HG03378 (cell line): ENCODE measurements around the gene TRAF5.
"Not testable (repeated sequence)": the region's sequence is repeated elsewhere in the genome, so short reads cannot be mapped to it uniquely, and the experiment has no call there.

Source experiments
- ATAC-seq: cut with Tn5 transposase; IDR thresholded peaks from one replicate; pipeline ENCODE4 v1.9.1; 2021; ENCODE audit warnings: mild to moderate bottlenecking, moderate library complexity; ENCODE audit not compliant: unreplicated experiment

Gene TRAF5

DNA sequence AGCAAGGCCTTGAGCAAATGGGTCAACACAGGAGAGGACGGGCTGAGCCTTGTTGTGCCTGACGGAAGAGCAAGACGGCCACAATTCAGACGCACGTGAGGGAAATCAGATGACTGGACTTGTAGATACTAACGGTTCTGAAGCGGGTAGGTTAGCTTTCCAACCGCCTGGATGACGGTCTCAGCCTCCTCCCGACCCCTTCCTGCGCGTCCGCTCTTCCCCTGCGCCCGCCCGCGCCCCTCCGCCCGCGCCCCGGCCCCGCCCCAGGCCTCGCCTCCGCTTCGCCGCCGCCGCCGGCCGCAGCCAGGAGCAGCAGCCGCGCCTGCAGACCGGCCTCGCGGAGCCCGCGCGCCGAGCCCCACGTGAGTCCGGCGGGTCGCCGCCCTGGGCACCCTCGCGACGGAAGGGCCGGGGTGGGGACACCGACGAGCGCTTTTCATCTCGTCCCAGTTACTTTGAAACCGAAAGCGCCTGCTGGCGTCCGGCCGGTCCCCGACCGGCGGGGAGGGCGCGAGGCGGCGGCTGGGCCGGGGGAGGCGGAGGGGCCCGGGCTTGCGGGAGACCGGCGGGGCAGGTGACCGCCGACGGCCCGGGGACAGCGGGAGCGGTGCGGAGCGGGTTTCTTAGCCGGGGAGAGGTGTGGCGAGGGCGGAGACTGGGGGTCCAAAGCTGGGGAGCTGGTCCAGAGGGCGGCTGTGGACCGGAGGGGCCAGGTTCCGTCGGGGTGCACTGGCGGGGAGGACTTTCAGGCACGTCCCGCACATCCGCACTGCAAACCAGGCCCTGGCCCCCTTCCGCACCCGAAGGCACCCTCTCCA lies at the start of gene TRAF5:
Gene TRAF5, plus strand, starts transcription at position 306 of the 818 bp plus-strand sequence. CDS start 26,407 bp downstream, outside the sequence.
- no peak for ATAC-seq

GRCh38 chr1:211279340-211279739 lies 47.3 kb upstream of the TRAF5 start:
- ATAC-seq, result no peak

- ATAC-seq, result no peak
Measured at GRCh38 chr1:211280910-211281309, 45.7 kb upstream of the TRAF5 start.

GRCh38 chr1:211281320-211282022 lies 45.2 kb upstream of the TRAF5 start:
- no peak for ATAC-seq

DNA sequence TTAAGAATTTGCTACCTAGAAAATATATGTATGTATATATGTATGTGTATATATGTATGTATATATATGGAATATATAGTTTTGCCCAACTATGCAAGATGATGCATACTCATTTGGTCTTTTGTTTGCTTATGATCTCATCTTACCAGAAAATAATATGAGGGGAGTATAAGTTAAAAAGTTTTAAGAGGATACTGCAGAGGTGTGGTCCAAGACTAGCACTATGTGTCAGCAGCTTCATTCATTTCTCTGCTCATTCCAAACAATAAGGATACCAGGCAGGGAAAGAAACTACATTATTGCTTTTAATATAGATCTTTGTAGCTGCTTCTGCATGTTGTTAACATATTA lies 44.6 kb upstream of the TRAF5 start:
- ATAC-seq, result no peak

- ATAC-seq, result no peak
Measured at GRCh38 chr1:211285196-211285595, 41.4 kb upstream of the TRAF5 start.

DNA sequence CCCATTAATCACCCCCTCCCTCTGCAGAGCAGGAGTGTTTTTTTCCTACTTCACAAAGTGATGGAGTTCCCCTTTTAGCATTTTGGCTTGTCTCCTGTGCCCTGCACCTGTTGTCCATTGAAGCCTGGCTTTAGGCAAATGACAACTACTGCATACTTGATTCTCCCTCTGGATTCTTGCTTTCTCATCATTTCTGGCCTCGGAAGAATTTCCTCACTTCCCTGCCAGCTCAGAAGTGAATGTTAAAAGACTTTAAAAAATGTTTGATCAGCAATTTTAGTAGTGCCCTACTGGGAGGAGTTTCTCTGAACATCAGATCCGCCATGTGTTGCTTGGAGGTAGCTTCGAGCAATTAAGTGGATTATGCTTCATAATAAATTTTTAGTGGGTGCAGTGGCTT lies 39.4 kb upstream of the TRAF5 start:
- ATAC-seq, result no peak

GRCh38 chr1:211292411-211292810 lies 34.2 kb upstream of the TRAF5 start:
- no peak for ATAC-seq

GRCh38 chr1:211296396-211296795 lies 30.2 kb upstream of the TRAF5 start:
- no peak for ATAC-seq

- ATAC-seq, result peak; percentile 96
Measured at GRCh38 chr1:211305044-211305443, 21.6 kb upstream of the TRAF5 start.

DNA sequence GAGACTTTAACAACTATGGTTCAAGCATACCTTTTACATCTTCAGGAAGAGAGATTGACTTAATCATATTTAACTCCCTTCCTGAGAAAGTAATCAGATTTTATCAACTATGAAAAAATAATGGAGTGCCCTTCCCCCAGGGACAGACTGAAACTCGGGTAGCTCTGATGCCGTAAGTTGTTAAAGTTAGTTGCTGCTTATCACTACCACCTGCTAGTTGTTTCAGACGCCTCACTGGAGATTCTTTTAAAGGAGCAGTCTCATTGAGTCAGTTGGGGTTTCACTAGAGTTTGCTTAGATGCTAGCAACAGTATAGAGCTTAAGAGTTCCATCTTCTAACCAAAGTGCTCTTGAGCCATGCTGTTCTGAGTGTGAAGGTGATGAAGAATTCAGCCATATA lies 17.0 kb upstream of the TRAF5 start:
- ATAC-seq, result no peak

GRCh38 chr1:211313392-211313791 lies 13.2 kb upstream of the TRAF5 start:
- no peak for ATAC-seq

DNA sequence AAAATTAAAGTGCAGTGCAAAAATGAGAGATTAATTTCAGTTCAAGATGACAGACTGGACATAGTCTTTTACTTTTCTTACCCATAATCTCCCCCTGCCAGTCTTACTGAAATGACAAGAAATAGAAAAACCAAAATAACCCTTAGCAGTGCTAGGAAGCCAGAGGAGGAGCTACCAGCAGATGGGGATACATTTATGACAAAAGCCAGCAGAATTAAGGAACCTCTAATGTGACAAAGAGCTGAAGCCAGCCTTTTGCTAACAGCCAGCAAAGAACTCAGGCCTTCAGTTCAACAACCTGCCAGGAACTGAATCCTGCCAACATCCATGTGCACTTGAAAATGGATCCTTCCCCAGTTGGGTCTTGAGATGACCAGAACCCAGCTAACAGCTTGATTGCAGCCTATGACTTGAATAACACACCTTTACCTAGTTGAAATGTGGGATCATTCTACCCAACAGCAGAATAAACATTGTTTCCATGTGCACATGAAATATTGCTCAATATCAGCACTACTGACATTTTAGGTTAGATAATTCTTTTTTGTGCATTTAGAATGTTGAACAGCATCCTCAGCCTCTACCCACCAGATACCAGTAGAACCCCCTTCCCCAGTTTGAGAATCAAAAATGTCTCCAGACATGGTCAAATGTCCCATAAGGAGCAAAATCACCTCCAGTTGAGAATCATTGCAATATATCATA lies 7.9 kb upstream of the TRAF5 start:
- ATAC-seq, result no peak

- no peak for ATAC-seq
Measured at GRCh38 chr1:211319892-211320291, 6.7 kb upstream of the TRAF5 start.

DNA sequence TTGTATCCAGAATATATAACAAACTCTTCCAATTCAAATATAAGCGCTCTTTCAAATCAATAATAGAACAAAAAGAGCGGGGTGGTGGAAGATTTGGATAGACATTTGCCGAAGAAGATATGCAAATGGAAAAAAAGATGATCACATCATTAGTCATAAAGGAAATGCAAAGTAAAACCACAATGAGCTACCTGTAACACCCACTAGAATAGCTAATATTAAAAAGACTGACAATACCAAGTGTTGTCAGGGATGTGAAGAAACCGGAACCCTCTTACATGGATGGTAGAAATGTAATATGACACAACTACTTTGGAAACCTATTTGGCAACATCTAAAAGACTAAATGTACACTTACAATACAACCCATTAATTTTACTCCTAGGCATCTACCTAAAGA lies 5.7 kb upstream of the TRAF5 start:
- ATAC-seq, result no peak

DNA sequence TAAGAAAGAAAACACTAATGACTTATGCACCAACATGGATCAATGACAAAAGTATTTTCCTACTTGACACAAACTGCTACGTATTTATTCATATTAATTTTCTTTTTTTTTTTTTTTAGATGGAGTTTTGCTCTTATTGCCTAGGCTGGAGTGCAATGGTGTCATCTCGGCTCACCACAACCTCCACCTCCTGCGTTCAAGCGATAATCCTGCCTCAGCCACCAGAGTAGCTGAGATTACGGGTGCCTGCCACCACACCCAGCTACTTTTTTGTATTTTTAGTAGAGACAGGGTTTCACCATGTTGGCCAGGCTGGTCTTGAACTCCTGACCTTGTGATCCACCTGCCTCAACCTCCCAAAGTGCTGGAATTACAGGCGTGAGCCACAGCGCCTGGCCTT lies 5.0 kb upstream of the TRAF5 start:
- not testable (repeated sequence) for ATAC-seq

DNA sequence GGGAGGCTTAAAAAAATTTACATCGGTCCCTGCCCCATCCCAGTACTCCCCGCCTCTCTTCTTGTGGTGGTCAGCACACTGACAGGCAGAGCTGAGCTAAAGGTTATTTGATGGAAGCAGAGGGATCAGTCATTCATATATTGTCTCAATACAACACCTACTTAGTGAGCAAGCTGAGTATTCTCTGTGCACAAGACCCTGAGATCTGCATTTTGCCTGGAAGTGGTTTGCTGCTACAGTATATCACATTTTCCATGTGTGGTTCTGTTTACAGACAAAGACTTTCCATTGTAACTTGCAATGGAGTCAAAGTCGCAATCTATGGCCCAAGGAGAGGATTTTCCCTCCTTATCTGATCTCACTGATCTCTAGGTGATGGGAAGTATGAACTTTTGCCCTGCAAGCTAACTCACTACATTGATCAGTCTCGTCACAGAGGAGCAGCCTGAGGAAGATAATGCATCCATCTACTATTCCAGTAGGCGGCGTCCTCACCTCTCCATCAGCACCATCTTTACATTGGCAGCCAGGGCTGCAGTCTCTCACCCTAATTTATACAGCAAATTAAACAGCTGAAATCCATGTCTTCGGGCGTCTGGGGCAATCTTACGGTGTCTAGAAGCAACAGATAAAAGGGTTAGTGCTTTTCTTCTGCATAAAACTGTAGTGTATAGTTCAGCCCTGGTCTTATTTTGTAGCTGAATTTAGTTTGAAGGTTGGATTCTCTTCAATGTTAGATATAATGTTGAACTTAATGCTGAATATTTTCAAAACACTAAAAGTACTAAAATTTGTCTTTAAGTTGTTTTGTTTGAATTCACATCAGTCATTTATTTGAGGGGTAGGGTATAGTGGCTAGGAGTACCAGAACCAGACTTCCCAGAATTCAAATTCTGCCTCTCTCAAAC lies 3.2 kb upstream of the TRAF5 start:
- ATAC-seq, result peak; percentile 63

- no peak for ATAC-seq
Measured at GRCh38 chr1:211324992-211325775, 1.4 kb upstream of the TRAF5 start.

DNA sequence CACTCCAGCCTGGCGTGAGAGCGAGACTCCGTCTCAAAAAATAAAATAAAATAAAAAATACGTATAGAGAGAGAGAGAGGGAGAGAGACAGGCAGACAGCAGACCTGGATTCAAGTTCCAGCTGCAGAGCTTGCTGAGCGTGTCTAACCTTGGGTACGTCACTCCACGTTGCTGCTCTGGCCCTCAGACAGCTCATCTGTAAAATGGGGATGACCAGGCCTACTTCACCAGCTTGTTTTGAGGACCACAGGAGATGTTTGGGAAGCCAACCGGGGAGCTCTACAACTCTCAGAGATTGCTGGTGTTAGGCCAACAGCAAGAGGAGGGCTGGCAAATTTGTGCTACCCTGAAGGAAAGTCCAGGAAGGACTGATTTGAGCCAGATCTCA lies 499 bp upstream of the TRAF5 start:
- ATAC-seq, result no peak

DNA sequence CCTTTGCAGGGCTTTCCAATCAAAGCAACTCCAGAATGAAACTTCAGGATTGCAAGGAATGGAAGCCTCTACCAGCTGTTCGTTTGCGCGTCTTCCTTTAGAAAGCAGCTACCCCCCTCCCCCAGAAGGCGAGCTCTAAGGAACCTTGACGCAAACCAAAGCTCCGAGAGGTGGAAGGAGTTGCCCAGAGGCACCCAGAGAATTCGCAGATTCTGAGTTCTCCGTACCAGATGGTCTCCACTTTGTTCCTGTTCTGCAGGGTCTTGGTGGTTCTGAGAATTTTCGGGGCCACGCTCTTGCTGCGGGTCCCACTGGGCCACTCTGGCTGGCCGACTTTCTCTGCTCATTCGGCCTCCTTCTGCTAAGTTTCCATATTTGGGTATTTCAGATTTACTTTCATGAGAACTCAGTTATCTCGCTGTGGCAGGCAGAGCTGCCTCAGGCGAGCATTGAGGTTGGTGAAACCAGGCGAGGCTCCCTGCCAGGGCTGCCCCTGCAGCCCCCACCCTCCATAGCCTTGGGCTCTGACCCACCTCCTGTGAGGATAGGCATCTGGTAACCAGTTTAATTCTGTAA lies 801 bp downstream of the TRAF5 start:
- ATAC-seq, result peak; percentile 24
